Subcutaneous adipose tissue (tissue), 4 donors: ENCODE results near the gene RAET1E. TPM values are rescaled to one million over a fixed set of nuclear protein-coding genes. Genes with fewer than 3 reads are reported as not detected.

Experiments
- CTCF ChIP-seq: fragments of 450-650 bp; IDR thresholded peaks from one replicate; pipeline ENCODE4 v1.5.1; 2016; ENCODE audit warnings: low read depth, mild to moderate bottlenecking, control low read depth, antibody characterized with exemption, moderate library complexity
- total RNA-seq, 4 donors: library from RNA; depleted of rRNA; stranded (reverse); fragments of >200 nt; gene quantifications; one replicate each; pipeline ENCODE4 v1.1.0, GENCODE V29; 2016

The RAET1E gene
- total RNA-seq, 4 donors from 2014 or later = 0.94 TPM; not detected in 3

- no peak for TF ChIP-seq CTCF
These were observed 29.9 kb downstream of the RAET1E start for GRCh38 chr6:149867876-149868640.

GRCh38 chr6:149864578-149865535, 33.1 kb downstream of the RAET1E start:
- TF ChIP-seq CTCF = no peak

GRCh38 chr6:149863698-149864577, 34.0 kb downstream of the RAET1E start, which contains the start of gene LRP11:
LRP11 (minus strand) TSS chr6:149864359; CDS start chr6:149864020, 339 bp downstream.
- no peak for TF ChIP-seq CTCF

GRCh38 chr6:149862922-149863697, 34.8 kb downstream of the RAET1E start:
- TF ChIP-seq CTCF = no peak

GRCh38 chr6:149861603-149862423, 36.1 kb downstream of the RAET1E start:
- no peak for TF ChIP-seq CTCF
